ENCODE results near the gene DARS2.
"Not testable (repeated sequence)": the region's sequence is repeated elsewhere in the genome, so short reads cannot be mapped to it uniquely, and the experiment has no call there.

Gene DARS2

DNA sequence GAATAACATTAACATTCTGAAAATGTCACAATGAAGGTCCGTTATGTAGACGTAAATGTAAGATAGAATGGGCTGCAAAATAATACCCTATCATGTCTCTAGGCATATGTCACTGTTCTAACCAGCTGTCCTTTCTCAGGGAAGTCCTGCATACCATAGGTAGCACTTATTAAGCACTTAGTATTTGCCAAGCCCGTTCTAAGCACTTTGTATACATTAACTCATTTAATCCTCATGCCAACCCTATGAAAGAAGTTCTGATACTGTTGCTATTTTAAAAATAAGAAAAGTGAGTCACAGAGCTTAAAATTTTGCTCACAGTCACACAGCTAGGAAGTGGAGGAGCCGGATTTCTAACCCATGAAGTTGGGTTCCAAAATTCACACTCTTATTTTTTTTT lies 27.6 kb downstream of the DARS2 start:
- Mint-ChIP-seq H3K9me3 (no peaks in the 10 kb centered on the region), H3K36me3 (ENCODE audit: low read depth) (peaks cover 70% of the 10 kb centered on the region)

GRCh38 chr1:173853074-173853473 lies 28.6 kb downstream of the DARS2 start:
- Mint-ChIP-seq H3K9me3 (no peaks in the 10 kb centered on the region), H3K27me3 (no peaks in the 10 kb centered on the region), H3K4me3 (no peak overlapping the region), H3K4me1 (ENCODE audit: low read depth) (no peaks in the 10 kb centered on the region), H3K36me3 (ENCODE audit: low read depth) (peaks cover 69% of the 10 kb centered on the region), H3K27ac (no peak overlapping the region)

More for the DNA sequence above, 27.6 kb downstream of the DARS2 start:
- H3K4me1 Mint-ChIP-seq (ENCODE audit: low read depth): no peaks in the 10 kb centered on the region
- H3K4me3 Mint-ChIP-seq: no peak overlapping the region
- no peak overlapping the region for H3K27ac Mint-ChIP-seq
- H3K27me3 Mint-ChIP-seq: no peaks in the 10 kb centered on the region

DNA sequence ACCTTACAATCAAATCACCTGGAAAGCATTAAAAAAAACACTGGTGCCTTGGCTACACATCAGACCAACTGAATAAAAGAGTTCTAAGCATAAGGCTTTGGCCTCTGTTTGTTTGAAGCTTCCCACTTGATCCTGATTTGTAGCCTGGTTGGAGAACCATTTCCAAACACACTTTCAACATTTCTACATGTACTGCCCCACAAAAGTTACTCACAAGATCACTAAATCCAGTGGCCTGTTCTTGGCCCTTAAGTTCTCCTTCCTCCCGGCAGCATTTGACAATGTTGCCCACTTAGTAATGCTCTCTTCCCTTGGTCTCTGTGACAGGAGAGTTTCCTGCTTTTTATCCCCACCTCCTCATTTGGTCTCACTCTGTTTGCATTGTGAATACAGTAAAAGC lies 31.5 kb downstream of the DARS2 start:
- H3K9me3 Mint-ChIP-seq: no peaks in the 10 kb centered on the region
- no peak overlapping the region for H3K4me3 Mint-ChIP-seq
- H3K27me3 Mint-ChIP-seq: no peaks in the 10 kb centered on the region
- no peaks in the 10 kb centered on the region for H3K4me1 Mint-ChIP-seq (ENCODE audit: low read depth)
- H3K36me3 Mint-ChIP-seq (ENCODE audit: low read depth): peaks cover 63% of the 10 kb centered on the region
- no peak overlapping the region for H3K27ac Mint-ChIP-seq

- Mint-ChIP-seq H3K4me1 (ENCODE audit: low read depth) (peaks cover 1% of the 10 kb centered on the region), H3K36me3 (ENCODE audit: low read depth) (peaks cover 58% of the 10 kb centered on the region), H3K9me3 (no peaks in the 10 kb centered on the region), H3K27ac (no peak overlapping the region), H3K27me3 (no peaks in the 10 kb centered on the region), H3K4me3 (no peak overlapping the region)
Observed at GRCh38 chr1:173856903-173857302, 32.4 kb downstream of the DARS2 start.

DNA sequence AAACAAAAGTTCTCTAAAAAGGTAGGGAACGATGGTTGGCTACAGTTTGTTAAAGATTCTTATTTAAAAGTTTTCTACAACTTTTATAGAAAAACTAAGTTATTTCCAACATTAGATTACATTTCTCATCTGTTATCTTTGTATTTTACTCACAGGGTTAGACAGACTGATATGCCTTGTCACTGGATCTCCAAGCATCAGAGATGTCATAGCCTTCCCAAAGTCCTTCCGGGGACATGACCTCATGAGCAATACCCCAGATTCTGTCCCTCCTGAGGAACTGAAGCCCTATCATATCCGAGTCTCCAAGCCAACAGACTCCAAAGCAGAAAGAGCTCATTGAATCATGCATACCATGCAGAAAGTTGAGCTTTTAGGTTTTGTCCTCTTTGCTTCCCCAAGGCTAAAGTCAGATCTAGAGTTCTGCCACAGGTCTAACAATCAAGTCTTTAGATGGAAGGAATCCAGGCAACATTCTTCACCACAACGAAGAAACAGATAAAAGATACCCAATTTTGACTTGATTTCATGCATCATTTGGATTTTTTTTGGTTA lies 33.0 kb downstream of the DARS2 start:
- no peak overlapping the region for H3K27ac Mint-ChIP-seq
- no peak overlapping the region for H3K4me3 Mint-ChIP-seq
- peaks cover 58% of the 10 kb centered on the region for H3K36me3 Mint-ChIP-seq (ENCODE audit: low read depth)
- no peaks in the 10 kb centered on the region for H3K27me3 Mint-ChIP-seq
- H3K4me1 Mint-ChIP-seq (ENCODE audit: low read depth): peaks cover 4% of the 10 kb centered on the region
- no peaks in the 10 kb centered on the region for H3K9me3 Mint-ChIP-seq

DNA sequence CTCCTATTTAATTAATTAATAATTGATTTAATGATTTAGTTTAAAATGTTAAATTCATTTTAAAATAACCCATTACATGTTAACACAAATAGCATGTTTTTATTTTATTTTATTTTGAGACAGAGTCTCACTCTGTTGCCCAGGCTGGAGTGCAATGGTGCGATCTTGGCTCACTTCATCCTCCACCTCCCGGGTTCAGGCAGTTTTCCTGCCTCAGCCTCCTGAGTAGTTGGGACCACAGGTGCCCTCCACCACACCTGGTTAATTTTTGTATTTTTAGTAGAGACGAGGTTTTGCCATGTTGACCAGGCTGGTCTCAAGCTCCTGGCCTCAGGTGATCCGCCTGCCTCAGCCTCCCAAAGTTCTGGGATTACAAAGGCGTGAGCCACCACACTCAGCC lies 35.1 kb downstream of the DARS2 start:
- H3K27me3 Mint-ChIP-seq, H3K27ac Mint-ChIP-seq, H3K9me3 Mint-ChIP-seq, H3K4me3 Mint-ChIP-seq: not testable (repeated sequence)
- Mint-ChIP-seq H3K36me3 (ENCODE audit: low read depth) (peaks cover 60% of the 10 kb centered on the region), H3K4me1 (ENCODE audit: low read depth) (peaks cover 21% of the 10 kb centered on the region)

GRCh38 chr1:173860065-173860464 lies 35.6 kb downstream of the DARS2 start:
- Mint-ChIP-seq H3K4me3 (no peak overlapping the region), H3K27ac (peak overlapping the region; percentile 52), H3K36me3 (ENCODE audit: low read depth) (peaks cover 61% of the 10 kb centered on the region), H3K9me3 (no peaks in the 10 kb centered on the region), H3K27me3 (no peaks in the 10 kb centered on the region), H3K4me1 (ENCODE audit: low read depth) (peaks cover 25% of the 10 kb centered on the region)

GRCh38 chr1:173861731-173862145 lies 37.3 kb downstream of the DARS2 start:
- H3K27me3 Mint-ChIP-seq: peaks cover 3% of the 10 kb centered on the region
- no peaks in the 10 kb centered on the region for H3K9me3 Mint-ChIP-seq
- peaks cover 41% of the 10 kb centered on the region for H3K4me1 Mint-ChIP-seq (ENCODE audit: low read depth)
- H3K4me3 Mint-ChIP-seq: peak overlapping the region; percentile 61
- H3K27ac Mint-ChIP-seq: peak overlapping the region; percentile 99
- peaks cover 61% of the 10 kb centered on the region for H3K36me3 Mint-ChIP-seq (ENCODE audit: low read depth)

DNA sequence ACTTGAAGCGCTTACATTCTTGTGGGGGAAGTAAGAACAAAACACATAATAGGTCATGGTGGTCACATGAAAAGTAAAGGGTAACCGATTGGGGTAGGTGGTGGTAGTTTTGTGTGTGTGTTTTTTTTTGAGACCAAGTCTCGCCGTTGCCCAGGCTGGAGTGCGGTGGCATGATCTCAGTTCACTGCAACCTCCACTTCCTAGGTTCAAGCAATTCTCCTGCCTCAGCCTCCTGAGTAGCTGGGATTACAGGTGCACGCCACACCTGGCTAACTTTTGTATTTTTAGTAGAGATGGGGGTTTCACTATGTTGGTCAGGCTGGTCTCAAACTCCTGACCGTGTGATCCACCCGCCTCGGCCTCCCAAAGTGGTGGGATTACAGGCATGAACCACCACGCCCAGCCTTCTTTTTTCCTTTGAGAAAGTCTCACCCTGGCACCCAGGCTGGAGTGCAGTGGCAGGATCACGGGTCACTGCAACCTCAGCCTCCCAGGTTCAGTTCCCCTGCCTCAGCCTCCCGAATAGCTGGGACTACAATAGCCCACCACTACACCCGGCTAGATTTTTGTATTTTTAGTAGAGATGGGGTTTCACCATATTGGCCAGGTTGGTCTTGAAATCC lies 37.8 kb downstream of the DARS2 start:
- H3K4me1 Mint-ChIP-seq (ENCODE audit: low read depth): peaks cover 45% of the 10 kb centered on the region
- peak overlapping the region; percentile 99 for H3K27ac Mint-ChIP-seq
- H3K27me3 Mint-ChIP-seq, H3K9me3 Mint-ChIP-seq: not testable (repeated sequence)
- H3K36me3 Mint-ChIP-seq (ENCODE audit: low read depth): peaks cover 66% of the 10 kb centered on the region
- H3K4me3 Mint-ChIP-seq: peak overlapping the region; percentile 61

- Mint-ChIP-seq H3K4me1 (ENCODE audit: low read depth) (peaks cover 47% of the 10 kb centered on the region), H3K36me3 (ENCODE audit: low read depth) (peaks cover 71% of the 10 kb centered on the region), H3K9me3 (no peaks in the 10 kb centered on the region), H3K4me3 (peak overlapping the region; percentile 99), H3K27ac (peak overlapping the region; percentile 99), H3K27me3 (peaks cover 5% of the 10 kb centered on the region)
Observed at GRCh38 chr1:173862769-173863223, 38.3 kb downstream of the DARS2 start.

DNA sequence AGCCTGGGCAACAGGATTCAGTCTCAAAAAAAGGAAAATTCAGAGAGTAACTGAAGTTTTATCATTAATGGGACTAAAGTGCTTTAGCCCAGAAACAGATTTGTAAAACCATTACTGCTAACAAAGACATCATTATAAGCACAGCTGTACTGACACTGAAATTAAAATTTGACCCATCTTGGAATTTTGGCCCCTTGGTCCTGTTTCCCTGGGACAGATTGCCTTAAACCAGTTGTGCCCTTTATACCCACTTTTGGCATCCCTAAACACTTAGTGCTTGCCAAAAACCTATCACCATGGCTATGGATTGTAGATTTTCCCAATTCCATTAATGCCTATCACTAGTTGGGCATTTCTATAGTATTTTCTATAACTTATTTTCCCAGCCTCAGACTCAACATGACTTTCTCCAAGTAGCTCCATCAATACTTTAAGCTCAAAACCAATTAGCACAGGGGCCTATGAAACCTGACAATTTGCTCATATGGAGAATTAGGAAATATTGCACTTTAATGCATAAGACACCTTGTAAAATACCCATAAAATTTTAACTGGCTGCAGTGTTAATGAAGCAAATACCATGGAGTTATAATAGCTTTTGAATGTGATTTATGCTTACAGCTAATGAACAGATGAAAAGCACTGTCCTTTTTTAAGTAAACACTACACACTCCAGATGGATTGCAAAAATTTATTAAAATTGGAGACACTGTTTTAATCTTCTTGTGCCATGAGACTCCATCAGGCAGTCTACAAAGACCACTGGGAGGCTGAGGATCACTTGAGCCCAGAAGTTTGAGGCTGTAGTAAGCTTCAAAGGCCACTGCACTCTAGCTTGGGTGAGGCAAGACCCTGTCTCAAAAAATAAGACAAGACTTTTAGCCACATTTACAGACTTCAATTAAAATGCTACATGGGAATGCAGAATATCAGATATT lies 39.0 kb downstream of the DARS2 start:
- peaks cover 5% of the 10 kb centered on the region for H3K27me3 Mint-ChIP-seq
- H3K4me1 Mint-ChIP-seq (ENCODE audit: low read depth): peaks cover 49% of the 10 kb centered on the region
- H3K9me3 Mint-ChIP-seq: no peaks in the 10 kb centered on the region
- peak overlapping the region; percentile 99 for H3K4me3 Mint-ChIP-seq
- peaks cover 68% of the 10 kb centered on the region for H3K36me3 Mint-ChIP-seq (ENCODE audit: low read depth)
- peak overlapping the region; percentile 99 for H3K27ac Mint-ChIP-seq

DNA sequence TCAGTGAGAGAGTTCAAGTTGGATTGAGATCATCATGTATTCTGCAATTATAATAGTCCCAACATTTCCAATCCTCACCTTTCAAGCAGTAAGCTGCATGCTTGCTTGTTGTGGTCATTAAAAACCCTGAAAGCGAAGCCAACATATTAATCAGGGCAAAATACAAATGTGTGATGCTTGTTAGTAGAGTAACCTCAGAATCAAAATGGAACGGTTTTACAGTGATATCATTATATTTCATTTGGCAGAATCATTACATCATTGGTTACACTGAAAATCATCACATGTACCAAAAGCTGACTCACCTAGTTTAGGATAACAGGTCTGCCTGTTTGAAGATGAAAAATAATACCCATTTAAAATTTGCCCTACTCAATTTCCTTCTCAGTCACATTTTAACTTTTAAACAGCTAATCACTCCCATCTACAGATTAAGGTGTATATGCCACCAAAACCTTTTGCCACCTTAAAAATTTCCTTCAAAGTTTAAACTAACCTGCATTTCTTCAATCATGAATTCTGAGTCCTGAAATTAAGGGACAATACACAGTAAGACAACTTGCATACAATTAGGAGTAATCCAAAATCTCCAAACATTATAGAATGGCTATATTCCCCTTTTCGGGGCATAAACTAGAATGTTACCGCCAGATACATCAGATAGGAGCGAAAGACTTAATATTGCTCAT lies 39.9 kb downstream of the DARS2 start:
- H3K4me3 Mint-ChIP-seq: peak overlapping the region; percentile 99
- peak overlapping the region; percentile 99 for H3K27ac Mint-ChIP-seq
- peaks cover 57% of the 10 kb centered on the region for H3K4me1 Mint-ChIP-seq (ENCODE audit: low read depth)
- H3K36me3 Mint-ChIP-seq (ENCODE audit: low read depth): peaks cover 68% of the 10 kb centered on the region
- H3K9me3 Mint-ChIP-seq: no peaks in the 10 kb centered on the region
- peaks cover 5% of the 10 kb centered on the region for H3K27me3 Mint-ChIP-seq

DNA sequence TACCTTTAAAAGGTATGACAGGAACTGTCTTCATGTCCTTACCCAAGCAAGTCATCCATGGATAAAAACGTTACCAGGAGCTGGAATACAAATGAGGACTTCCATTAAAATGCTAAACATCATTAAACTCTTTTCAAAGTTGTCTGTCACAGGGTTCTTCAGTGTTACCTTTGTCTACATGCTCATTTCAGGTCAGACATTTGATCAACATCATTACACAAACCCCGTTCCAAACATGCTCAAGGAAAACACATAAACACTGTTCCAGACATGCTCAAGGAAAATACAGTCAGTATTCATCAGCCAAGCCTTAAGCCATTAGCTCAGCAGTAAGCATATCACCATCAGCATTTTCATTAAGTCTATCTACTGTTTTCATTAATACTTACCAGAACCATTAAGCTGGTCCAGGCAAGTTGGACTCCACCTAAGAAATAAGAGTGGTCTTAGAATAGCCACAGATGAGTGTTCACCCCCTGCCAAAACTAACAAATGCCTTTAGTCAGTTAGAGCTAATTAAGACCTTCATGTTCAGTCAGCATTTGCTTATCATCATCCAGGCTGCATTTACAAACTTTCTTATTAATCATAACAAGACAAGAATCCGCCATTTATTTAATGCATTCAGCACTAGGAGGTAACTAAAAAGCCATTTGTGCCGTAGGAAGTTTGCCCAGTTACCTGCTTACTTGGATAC lies 41.1 kb downstream of the DARS2 start:
- peak overlapping the region; percentile 99 for H3K4me3 Mint-ChIP-seq
- peaks cover 65% of the 10 kb centered on the region for H3K36me3 Mint-ChIP-seq (ENCODE audit: low read depth)
- H3K4me1 Mint-ChIP-seq (ENCODE audit: low read depth): peaks cover 70% of the 10 kb centered on the region
- H3K27me3 Mint-ChIP-seq: peaks cover 5% of the 10 kb centered on the region
- H3K9me3 Mint-ChIP-seq: no peaks in the 10 kb centered on the region
- peak overlapping the region; percentile 99 for H3K27ac Mint-ChIP-seq

DNA sequence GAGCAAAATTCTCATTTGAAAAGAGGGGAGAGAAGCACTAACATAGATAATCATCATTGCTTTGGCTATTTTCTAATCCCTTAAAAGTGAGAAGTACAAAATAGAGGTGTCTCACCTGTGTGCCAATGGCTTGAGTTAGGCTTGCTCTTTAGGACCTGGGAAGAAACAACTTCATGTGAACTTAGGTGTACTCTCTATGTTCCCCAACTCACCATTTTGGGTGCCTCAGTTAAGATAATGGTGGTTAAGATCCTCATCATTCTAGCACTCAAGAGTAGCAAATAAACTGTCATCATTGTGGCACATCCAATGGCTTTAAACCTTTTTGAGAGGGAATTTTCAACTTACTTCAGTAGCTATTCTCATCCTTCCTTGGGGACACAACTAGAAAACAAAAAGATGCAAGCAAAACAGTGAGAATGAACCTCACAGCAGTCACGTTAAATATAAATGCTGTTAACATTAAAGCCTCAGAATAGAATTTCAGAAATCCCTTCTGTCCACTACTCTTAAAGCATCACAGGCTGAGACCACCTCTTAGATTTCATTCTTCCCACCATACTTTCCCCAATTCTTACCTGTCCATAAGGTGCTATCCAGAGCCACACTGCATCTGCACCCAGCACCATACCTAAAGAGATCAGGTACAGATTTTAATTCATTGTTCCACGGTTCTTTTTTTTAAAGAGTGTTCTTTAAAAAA lies 42.1 kb downstream of the DARS2 start:
- Mint-ChIP-seq H3K36me3 (ENCODE audit: low read depth) (peaks cover 69% of the 10 kb centered on the region), H3K27me3 (peaks cover 5% of the 10 kb centered on the region), H3K4me1 (ENCODE audit: low read depth) (peaks cover 80% of the 10 kb centered on the region)

More for the DNA sequence above, 42.1 kb downstream of the DARS2 start:
- H3K4me3 Mint-ChIP-seq: peak overlapping the region; percentile 99
- H3K27ac Mint-ChIP-seq: peak overlapping the region; percentile 99
- H3K9me3 Mint-ChIP-seq: no peaks in the 10 kb centered on the region

Data from stimulated activated naive CD8-positive, alpha-beta T cell treated with anti-CD3 and anti-CD28 coated beads, Interleukin-15, Interleukin-2, amounts not matched to agents 100 ng/mL and 50 ng/mL, for 24 hours (primary cell).